Neural progenitor cell (in vitro differentiated cells): ENCODE measurements around the gene PRH2.

ENCODE experiments used
- CTCF ChIP-seq: fragments of 200-600 bp; sonication (generic); IDR thresholded peaks from 2 replicates; pipeline ENCODE4 v1.5.1; 2017; ENCODE audit warnings: antibody characterized with exemption, mild to moderate bottlenecking
- EZH2 ChIP-seq: fragments of 200-600 bp; sonication (generic); IDR thresholded peaks from 2 replicates; pipeline ENCODE4 v1.6.1; 2017; ENCODE audit warnings: antibody characterized with exemption, mild to moderate bottlenecking, moderate library complexity

- TF ChIP-seq CTCF (no peak), EZH2 (no peak)
Measured at GRCh38 chr12:10926269-10926668, 2.8 kb upstream of the PRH2 start.
